ENCODE data around the gene CDH4. TPM values are rescaled to one million over a fixed set of nuclear protein-coding genes. Genes with fewer than 3 reads are reported as not detected.

CDH4 gene
- total RNA-seq, 2 donors from 2014 or later, result 0.05 to 2.2 TPM

DNA sequence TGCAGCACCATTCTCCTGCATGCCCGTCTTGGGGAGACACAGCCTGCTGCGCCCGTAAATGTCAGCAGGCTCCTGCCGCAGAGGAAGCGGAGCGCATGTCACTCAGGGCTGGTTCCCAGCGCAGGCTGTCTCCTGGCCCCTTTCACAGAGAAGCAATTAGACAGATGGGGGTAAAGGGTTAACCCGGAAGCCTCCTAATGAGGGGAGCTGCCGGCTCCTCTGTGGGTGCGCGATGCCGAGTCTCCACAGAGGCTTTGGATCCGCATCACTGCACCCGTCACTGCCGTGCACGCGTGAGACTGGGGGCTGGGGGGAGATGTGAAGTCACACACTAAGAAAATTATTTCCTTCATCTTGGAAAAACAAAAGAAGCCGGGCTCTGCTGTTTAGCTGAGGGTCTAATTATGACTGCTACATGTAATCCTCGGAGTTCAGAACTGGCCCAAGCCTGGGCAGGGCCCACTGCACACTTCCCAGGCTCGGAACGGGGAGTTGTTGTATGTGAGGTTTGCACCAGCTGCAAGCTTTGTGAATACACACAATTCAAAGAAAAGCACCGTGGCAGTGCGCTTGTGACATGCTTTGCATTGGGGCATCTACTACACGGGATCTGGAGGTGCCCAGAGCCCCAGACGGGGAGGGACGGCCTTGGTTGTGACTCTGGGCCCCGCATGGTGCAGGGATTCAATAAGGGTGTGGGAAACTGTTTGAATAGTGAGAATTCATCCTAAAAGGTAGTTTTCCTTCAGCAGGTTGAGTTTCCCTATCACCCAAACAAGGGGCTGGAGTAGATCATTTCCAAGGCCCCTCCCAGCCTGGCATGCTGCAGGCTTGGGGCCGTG lies 482.1 kb downstream of the CDH4 start:
- 53% methylated on average over 28 of the region's 28 CpGs for WGBS
- Histone ChIP-seq H3K27ac (no peak overlapping the region), H3K9me3 (no peaks in the 10 kb centered on the region), H3K36me3 (no peaks in the 10 kb centered on the region), H3K4me1 (replicated peaks) (no peaks in the 10 kb centered on the region), H3K4me3 (no peak overlapping the region), H3K27me3 (replicated peaks; ENCODE audit: insufficient read depth) (peaks cover 8% of the 10 kb centered on the region)
- intact Hi-C loops (cut with DNase I), result no loop called here
- DNase-seq (ENCODE audit: low spot score), result no peak
- TF ChIP-seq POLR2A (IDR thresholded peaks at IDR 0.05), result no peak
- TF ChIP-seq CTCF (IDR thresholded peaks at IDR 0.05), result no peak
- no peak for TF ChIP-seq POLR2AphosphoS5 (IDR thresholded peaks at IDR 0.05)

DNA sequence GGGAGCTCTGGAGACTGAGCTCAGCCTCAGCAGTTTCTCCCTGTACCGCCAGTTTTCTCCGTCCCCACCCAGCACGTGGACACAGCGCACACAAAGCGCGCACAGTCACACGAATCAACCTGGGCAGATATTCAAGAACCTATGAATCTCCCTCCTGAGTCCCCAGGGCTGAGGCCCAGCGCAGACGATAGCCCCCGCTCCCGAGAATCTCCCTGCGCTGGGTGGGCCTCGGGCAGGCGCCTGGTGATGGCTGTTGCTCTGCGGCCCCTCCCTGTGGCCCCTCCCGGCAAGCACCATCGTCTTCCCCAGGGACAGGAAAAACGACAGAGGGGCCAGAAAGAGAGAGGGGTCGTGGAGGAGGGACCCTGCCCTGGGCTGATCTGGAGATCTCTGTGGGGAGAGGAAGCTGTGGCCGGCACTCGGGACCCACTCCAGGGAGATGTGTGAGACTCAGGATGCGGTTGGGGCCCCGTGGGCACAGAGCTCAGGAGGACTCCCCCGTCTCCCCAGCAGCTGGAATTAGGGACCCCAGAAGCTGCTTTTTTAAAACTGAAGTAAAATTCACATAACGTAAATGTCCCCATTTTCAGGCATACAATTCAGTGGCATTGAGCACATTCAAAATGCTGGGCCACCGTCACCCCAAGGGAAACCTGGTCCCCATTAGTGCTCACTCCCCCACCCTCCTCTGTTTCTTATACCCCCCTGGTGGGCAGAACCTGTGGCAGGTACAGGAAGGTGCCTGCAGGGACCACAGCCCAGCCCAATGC lies 482.9 kb downstream of the CDH4 start:
- TF ChIP-seq CTCF (IDR thresholded peaks at IDR 0.05) (no peak), POLR2AphosphoS5 (IDR thresholded peaks at IDR 0.05) (no peak), POLR2A (IDR thresholded peaks at IDR 0.05) (no peak)
- DNase-seq (ENCODE audit: low spot score), result no peak
- H3K4me3 ChIP-seq, result no peak overlapping the region
- H3K27me3 ChIP-seq (replicated peaks; ENCODE audit: insufficient read depth), result peaks cover 8% of the 10 kb centered on the region
- H3K9me3 ChIP-seq, result no peaks in the 10 kb centered on the region
- H3K4me1 ChIP-seq (replicated peaks), result no peaks in the 10 kb centered on the region
- H3K27ac ChIP-seq, result no peak overlapping the region
- H3K36me3 ChIP-seq, result no peaks in the 10 kb centered on the region
- WGBS, result 63% methylated on average over 26 of the region's 26 CpGs
- intact Hi-C loops (cut with DNase I), result no loop called here

GRCh38 chr20:61735503-61735785 lies 483.4 kb downstream of the CDH4 start:
- no peak for DNase-seq (ENCODE audit: low spot score)
- no peak overlapping the region for H3K4me3 ChIP-seq
- H3K27me3 ChIP-seq (replicated peaks; ENCODE audit: insufficient read depth), result peaks cover 6% of the 10 kb centered on the region
- no peaks in the 10 kb centered on the region for H3K4me1 ChIP-seq (replicated peaks)
- TF ChIP-seq CTCF (IDR thresholded peaks at IDR 0.05), result no peak
- no peak for TF ChIP-seq POLR2AphosphoS5 (IDR thresholded peaks at IDR 0.05)
- TF ChIP-seq POLR2A (IDR thresholded peaks at IDR 0.05), result no peak
- H3K27ac ChIP-seq, result no peak overlapping the region
- 91% methylated on average over 11 of the region's 11 CpGs for WGBS
- no peaks in the 10 kb centered on the region for H3K9me3 ChIP-seq
- no peaks in the 10 kb centered on the region for H3K36me3 ChIP-seq
- intact Hi-C loops (cut with DNase I), result no loop called here

DNA sequence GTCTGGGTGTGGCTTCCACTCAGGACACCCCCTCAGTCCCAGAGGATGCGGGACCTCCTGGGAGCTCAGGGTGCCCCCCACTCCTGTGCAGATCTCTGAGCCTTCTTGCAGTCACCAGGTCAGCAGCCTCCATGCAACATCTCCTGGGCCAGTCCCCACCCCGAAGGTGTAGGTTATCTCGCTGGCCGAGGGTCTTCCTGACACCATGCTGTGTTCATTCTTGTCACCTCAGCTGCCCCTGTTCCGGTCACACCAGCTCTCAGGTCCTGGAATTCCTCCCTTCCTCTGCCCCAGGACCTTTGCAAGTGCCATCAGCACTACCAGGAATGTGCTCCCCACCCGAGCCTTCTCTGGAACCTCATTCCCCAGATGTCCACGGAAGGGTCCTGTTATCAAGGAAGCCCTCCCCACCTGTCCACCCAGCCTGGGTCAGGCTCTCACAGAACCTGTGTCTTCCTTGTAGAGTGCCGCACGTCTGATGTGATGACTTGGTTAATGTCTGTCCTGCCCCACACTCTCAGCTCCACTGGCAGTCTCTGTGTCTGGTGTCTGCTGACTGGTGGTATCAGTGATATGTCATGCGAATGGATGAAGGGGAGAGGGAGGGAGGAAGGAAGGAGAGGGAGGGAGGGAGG lies 484.1 kb downstream of the CDH4 start:
- TF ChIP-seq POLR2A (IDR thresholded peaks at IDR 0.05) (no peak), POLR2AphosphoS5 (IDR thresholded peaks at IDR 0.05) (no peak)
- no peaks in the 10 kb centered on the region for H3K36me3 ChIP-seq
- H3K4me3 ChIP-seq, result no peak overlapping the region
- DNase-seq (ENCODE audit: low spot score), result no peak
- H3K27me3 ChIP-seq (replicated peaks; ENCODE audit: insufficient read depth), result peaks cover 6% of the 10 kb centered on the region
- intact Hi-C loops (cut with DNase I), result no loop called here
- H3K9me3 ChIP-seq, result no peaks in the 10 kb centered on the region
- WGBS, result 71% methylated on average over 10 of the region's 10 CpGs
- no peak overlapping the region for H3K27ac ChIP-seq
- no peaks in the 10 kb centered on the region for H3K4me1 ChIP-seq (replicated peaks)

DNA sequence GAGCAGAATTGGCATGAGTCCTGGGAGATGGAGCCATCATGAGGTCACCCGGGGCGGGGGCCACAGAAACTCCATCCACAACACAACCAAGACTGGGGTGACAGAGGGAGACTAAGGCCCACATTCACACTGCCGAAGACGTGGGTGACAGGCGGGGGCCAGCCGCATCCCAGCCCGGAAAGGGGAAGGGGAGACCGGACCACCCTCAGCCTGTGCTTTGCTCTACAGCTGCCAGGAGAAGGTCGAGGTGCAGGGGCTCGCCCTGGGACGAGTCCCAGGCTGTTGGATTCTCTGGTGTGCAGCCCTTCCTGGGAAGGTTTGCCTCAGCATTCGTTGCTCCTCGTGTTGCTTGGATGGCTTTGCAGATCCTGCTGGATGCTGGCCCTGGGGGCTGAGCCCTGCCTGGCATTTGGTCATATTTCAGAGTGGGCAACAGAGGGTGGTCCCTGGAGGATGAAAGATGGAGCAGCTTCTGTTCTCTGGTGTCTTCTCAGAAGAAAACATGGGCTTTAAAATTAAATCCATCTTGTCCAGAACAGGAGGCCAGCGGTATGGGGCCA lies 484.8 kb downstream of the CDH4 start:
- no peaks in the 10 kb centered on the region for H3K4me1 ChIP-seq (replicated peaks)
- H3K36me3 ChIP-seq, result no peaks in the 10 kb centered on the region
- H3K9me3 ChIP-seq, result no peaks in the 10 kb centered on the region
- TF ChIP-seq POLR2AphosphoS5 (IDR thresholded peaks at IDR 0.05) (no peak), POLR2A (IDR thresholded peaks at IDR 0.05) (no peak), CTCF (IDR thresholded peaks at IDR 0.05) (no peak)
- intact Hi-C loops (cut with DNase I), result no loop called here
- no peak for DNase-seq (ENCODE audit: low spot score)
- no peak overlapping the region for H3K27ac ChIP-seq
- WGBS, result 86% methylated on average over 14 of the region's 14 CpGs
- peaks cover 6% of the 10 kb centered on the region for H3K27me3 ChIP-seq (replicated peaks; ENCODE audit: insufficient read depth)
- H3K4me3 ChIP-seq, result no peak overlapping the region

All from prostate gland (tissue), 2 donors.